Esophagus squamous epithelium (tissue), 4 donors: ENCODE data around the gene FGF16.

ENCODE experiments used
- POLR2A ChIP-seq, 4 donors: fragments of 450-650 bp; IDR thresholded peaks; one replicate each; pipeline ENCODE4 v1.6.1; 2017; ENCODE audit warnings: antibody characterized with exemption in 4 of 4, mild to moderate bottlenecking in 4 of 4, moderate library complexity in 3 of 4
- TF ChIP-seq, protein P1 (sequence below), 6 experiments: fragments of 450-650 bp in 4 of 6; fragments of 200-600 bp in 2 of 6; sonication (generic) in 2 of 6; IDR thresholded peaks; one replicate each; pipeline ENCODE4 v1.5.1; 2016 to 2019; ENCODE audit warnings: antibody characterized with exemption in 6 of 6, mild to moderate bottlenecking in 4 of 6, moderate library complexity in 4 of 6

GRCh38 chrX:77450996-77451395 is 3.8 kb downstream of the FGF16 start:
- TF ChIP-seq, protein P1, sequence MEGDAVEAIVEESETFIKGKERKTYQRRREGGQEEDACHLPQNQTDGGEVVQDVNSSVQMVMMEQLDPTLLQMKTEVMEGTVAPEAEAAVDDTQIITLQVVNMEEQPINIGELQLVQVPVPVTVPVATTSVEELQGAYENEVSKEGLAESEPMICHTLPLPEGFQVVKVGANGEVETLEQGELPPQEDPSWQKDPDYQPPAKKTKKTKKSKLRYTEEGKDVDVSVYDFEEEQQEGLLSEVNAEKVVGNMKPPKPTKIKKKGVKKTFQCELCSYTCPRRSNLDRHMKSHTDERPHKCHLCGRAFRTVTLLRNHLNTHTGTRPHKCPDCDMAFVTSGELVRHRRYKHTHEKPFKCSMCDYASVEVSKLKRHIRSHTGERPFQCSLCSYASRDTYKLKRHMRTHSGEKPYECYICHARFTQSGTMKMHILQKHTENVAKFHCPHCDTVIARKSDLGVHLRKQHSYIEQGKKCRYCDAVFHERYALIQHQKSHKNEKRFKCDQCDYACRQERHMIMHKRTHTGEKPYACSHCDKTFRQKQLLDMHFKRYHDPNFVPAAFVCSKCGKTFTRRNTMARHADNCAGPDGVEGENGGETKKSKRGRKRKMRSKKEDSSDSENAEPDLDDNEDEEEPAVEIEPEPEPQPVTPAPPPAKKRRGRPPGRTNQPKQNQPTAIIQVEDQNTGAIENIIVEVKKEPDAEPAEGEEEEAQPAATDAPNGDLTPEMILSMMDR (IDR thresholded peaks at IDR 0.05): no peak
- no peak for TF ChIP-seq POLR2A (IDR thresholded peaks at IDR 0.05)
